ENCODE data around the gene ARHGAP20.

Gene ARHGAP20

GRCh38 chr11:110679323-110679975 is 32.8 kb downstream of the ARHGAP20 start:
- Histone ChIP-seq H3K4me1 (ENCODE audit: control insufficient read depth in 1 of 2, insufficient read depth in 1 of 2, low read depth in 1 of 2, low read length in 1 of 2) (no peaks in the 10 kb centered on the region), H3K36me3 (no peaks in the 10 kb centered on the region), H3K9me3 (no peaks in the 10 kb centered on the region), H3K4me3 (ENCODE audit: low read depth in 1 of 2, low read length in 1 of 2) (no peak overlapping the region), H3K27me3 (no peaks in the 10 kb centered on the region), H3K27ac (no peak overlapping the region)
- TF ChIP-seq, protein P1, sequence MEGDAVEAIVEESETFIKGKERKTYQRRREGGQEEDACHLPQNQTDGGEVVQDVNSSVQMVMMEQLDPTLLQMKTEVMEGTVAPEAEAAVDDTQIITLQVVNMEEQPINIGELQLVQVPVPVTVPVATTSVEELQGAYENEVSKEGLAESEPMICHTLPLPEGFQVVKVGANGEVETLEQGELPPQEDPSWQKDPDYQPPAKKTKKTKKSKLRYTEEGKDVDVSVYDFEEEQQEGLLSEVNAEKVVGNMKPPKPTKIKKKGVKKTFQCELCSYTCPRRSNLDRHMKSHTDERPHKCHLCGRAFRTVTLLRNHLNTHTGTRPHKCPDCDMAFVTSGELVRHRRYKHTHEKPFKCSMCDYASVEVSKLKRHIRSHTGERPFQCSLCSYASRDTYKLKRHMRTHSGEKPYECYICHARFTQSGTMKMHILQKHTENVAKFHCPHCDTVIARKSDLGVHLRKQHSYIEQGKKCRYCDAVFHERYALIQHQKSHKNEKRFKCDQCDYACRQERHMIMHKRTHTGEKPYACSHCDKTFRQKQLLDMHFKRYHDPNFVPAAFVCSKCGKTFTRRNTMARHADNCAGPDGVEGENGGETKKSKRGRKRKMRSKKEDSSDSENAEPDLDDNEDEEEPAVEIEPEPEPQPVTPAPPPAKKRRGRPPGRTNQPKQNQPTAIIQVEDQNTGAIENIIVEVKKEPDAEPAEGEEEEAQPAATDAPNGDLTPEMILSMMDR (IDR thresholded peaks at IDR 0.05), result no peak

DNA sequence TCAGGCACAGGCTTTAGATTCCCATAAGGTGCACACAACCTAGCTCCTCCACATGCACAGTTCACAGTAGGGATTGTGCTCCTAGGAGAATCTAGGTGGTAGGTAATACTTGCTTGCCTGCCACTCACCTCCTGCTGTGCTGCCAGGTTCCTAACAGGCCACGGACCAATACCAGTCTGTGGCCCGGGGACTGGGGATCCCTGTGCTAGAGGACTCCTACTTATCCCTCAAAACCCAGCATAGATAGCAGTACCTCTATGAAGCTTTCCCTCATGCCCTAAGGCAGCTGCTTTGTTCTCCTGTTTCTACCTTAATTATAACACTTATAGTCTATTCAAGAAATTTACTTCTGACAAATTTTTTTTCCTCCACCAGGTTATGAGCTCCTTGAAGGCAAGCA is 36.7 kb downstream of the ARHGAP20 start:
- Histone ChIP-seq H3K36me3 (no peaks in the 10 kb centered on the region), H3K27me3 (no peaks in the 10 kb centered on the region), H3K9me3 (no peaks in the 10 kb centered on the region), H3K27ac (no peak overlapping the region), H3K4me3 (ENCODE audit: low read depth in 1 of 2, low read length in 1 of 2) (no peak overlapping the region), H3K4me1 (ENCODE audit: control insufficient read depth in 1 of 2, insufficient read depth in 1 of 2, low read depth in 1 of 2, low read length in 1 of 2) (no peaks in the 10 kb centered on the region)
- TF ChIP-seq, protein P1 (IDR thresholded peaks at IDR 0.05), result no peak

DNA sequence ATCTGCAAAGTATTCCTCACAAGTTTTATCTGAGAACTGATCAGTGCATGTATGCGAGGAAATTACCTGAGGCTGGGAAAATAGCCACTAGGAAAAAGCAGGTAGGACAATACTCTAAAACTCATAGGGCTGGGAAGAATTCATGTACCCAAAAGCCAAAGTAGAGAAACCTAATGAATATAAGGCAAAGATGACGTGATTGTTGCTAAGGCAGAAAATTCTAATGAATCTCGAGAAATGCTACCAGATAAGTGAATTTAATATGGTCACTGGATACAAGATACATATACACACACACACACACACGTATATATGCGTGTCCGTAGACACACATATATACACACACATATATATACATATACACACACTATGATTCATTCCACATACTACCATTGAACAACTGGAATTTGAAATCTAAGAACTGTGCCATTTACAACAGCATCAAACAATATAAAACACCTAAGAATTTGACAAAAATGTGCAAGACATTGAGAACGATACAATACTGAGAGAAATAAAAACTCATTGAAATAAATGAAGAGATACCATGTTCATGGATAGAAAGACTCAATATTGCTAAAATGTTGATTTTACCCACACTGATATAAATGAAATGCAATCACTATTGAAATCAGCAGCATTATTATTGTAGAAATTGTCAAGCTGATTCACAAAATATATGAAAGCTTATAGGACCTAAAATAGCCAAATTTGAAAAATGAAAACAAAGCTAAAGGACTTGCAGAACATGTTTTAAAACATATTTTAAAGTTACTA is 46.4 kb downstream of the ARHGAP20 start:
- no peak overlapping the region for H3K4me3 ChIP-seq (ENCODE audit: low read depth in 1 of 2, low read length in 1 of 2)
- no peaks in the 10 kb centered on the region for H3K4me1 ChIP-seq (ENCODE audit: control insufficient read depth in 1 of 2, insufficient read depth in 1 of 2, low read depth in 1 of 2, low read length in 1 of 2)
- H3K27me3 ChIP-seq, result no peaks in the 10 kb centered on the region
- H3K27ac ChIP-seq, result no peak overlapping the region
- TF ChIP-seq, protein P1 (IDR thresholded peaks at IDR 0.05), result no peak
- H3K36me3 ChIP-seq, result no peaks in the 10 kb centered on the region
- H3K9me3 ChIP-seq, result no peaks in the 10 kb centered on the region

GRCh38 chr11:110655967-110656366 is 56.3 kb downstream of the ARHGAP20 start:
- Histone ChIP-seq H3K4me1 (ENCODE audit: control insufficient read depth in 1 of 2, insufficient read depth in 1 of 2, low read depth in 1 of 2, low read length in 1 of 2) (no peaks in the 10 kb centered on the region), H3K9me3 (no peaks in the 10 kb centered on the region), H3K36me3 (no peaks in the 10 kb centered on the region), H3K27ac (no peak overlapping the region), H3K4me3 (ENCODE audit: low read depth in 1 of 2, low read length in 1 of 2) (no peak overlapping the region), H3K27me3 (no peaks in the 10 kb centered on the region)
- TF ChIP-seq, protein P1 (IDR thresholded peaks at IDR 0.05), result no peak

DNA sequence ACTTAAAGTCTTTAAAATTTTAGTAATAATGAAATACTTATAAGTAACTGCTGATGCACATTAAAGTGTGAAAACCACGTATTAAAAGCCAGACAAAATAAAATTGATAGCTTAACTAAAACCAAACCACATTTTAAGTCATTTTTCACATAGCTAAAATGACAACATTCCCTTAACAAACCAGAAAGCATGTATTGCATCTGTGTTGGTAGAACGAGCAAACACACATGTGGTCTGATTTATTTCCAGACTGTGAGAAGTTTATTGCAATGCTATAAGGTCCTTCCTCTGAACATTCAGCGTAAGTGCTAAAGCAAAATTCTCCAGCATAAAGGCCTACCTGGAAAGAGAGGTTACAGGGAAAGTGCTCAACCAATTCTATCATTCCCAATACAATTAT is 57.8 kb downstream of the ARHGAP20 start:
- no peak overlapping the region for H3K27ac ChIP-seq
- H3K9me3 ChIP-seq, result no peaks in the 10 kb centered on the region
- no peaks in the 10 kb centered on the region for H3K36me3 ChIP-seq
- TF ChIP-seq, protein P1 (IDR thresholded peaks at IDR 0.05), result no peak
- H3K27me3 ChIP-seq, result no peaks in the 10 kb centered on the region
- H3K4me3 ChIP-seq (ENCODE audit: low read depth in 1 of 2, low read length in 1 of 2), result no peak overlapping the region
- H3K4me1 ChIP-seq (ENCODE audit: control insufficient read depth in 1 of 2, insufficient read depth in 1 of 2, low read depth in 1 of 2, low read length in 1 of 2), result no peaks in the 10 kb centered on the region

All from neutrophil (primary cell).